Measurements from ENCODE around the gene HDAC9.

HDAC9 gene

DNA sequence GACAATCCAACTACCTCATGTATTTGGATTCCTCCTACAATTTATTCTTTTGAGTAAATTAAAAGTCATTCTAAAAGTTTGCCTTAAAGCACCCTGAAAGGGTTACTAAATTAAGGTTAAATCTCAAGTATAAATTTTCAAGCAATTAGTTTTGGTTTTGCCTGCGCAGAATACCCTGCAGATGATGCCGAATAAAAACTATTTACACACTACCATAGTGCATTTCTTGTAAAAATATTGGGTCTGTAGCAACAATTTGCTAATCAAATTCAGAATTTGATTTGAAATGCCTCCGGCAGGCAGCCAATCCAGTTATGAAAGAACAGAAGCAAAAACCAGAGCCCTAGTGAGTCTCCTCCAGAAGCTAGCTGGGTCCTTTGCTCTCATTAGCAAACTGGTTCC, 499.7 kb downstream of the HDAC9 start:
- peak; percentile 88 for TF ChIP-seq ISL1 (CRISPR knock-in tag; IDR thresholded peaks at IDR 0.05)
- TF ChIP-seq ZC3H10 (CRISPR knock-in tag; IDR thresholded peaks at IDR 0.05) = peak; percentile 70
- TF ChIP-seq, protein P1, sequence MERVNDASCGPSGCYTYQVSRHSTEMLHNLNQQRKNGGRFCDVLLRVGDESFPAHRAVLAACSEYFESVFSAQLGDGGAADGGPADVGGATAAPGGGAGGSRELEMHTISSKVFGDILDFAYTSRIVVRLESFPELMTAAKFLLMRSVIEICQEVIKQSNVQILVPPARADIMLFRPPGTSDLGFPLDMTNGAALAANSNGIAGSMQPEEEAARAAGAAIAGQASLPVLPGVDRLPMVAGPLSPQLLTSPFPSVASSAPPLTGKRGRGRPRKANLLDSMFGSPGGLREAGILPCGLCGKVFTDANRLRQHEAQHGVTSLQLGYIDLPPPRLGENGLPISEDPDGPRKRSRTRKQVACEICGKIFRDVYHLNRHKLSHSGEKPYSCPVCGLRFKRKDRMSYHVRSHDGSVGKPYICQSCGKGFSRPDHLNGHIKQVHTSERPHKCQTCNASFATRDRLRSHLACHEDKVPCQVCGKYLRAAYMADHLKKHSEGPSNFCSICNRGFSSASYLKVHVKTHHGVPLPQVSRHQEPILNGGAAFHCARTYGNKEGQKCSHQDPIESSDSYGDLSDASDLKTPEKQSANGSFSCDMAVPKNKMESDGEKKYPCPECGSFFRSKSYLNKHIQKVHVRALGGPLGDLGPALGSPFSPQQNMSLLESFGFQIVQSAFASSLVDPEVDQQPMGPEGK (CRISPR knock-in tag; IDR thresholded peaks at IDR 0.05; ENCODE audit: borderline replicate concordance) = no peak
- peak; percentile 67; the same call in 1 of the 2 replicates for TF ChIP-seq SNAI2 (CRISPR knock-in tag; IDR thresholded peaks at IDR 0.05)
- TF ChIP-seq, protein P2, sequence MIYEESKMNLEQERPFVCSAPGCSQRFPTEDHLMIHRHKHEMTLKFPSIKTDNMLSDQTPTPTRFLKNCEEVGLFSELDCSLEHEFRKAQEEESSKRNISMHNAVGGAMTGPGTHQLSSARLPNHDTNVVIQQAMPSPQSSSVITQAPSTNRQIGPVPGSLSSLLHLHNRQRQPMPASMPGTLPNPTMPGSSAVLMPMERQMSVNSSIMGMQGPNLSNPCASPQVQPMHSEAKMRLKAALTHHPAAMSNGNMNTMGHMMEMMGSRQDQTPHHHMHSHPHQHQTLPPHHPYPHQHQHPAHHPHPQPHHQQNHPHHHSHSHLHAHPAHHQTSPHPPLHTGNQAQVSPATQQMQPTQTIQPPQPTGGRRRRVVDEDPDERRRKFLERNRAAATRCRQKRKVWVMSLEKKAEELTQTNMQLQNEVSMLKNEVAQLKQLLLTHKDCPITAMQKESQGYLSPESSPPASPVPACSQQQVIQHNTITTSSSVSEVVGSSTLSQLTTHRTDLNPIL (CRISPR knock-in tag; IDR thresholded peaks at IDR 0.05; ENCODE audit: low read depth) = peak; percentile 72; the same call in 1 of the 2 replicates
- TF ChIP-seq TCF4 (CRISPR knock-in tag; IDR thresholded peaks at IDR 0.05; ENCODE audit: borderline replicate concordance) = peak; percentile 95
- TF ChIP-seq, protein P3, sequence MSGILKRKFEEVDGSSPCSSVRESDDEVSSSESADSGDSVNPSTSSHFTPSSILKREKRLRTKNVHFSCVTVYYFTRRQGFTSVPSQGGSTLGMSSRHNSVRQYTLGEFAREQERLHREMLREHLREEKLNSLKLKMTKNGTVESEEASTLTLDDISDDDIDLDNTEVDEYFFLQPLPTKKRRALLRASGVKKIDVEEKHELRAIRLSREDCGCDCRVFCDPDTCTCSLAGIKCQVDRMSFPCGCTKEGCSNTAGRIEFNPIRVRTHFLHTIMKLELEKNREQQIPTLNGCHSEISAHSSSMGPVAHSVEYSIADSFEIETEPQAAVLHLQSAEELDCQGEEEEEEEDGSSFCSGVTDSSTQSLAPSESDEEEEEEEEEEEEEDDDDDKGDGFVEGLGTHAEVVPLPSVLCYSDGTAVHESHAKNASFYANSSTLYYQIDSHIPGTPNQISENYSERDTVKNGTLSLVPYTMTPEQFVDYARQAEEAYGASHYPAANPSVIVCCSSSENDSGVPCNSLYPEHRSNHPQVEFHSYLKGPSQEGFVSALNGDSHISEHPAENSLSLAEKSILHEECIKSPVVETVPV (CRISPR knock-in tag; IDR thresholded peaks at IDR 0.05) = peak; percentile 91
- TF ChIP-seq, protein P4, sequence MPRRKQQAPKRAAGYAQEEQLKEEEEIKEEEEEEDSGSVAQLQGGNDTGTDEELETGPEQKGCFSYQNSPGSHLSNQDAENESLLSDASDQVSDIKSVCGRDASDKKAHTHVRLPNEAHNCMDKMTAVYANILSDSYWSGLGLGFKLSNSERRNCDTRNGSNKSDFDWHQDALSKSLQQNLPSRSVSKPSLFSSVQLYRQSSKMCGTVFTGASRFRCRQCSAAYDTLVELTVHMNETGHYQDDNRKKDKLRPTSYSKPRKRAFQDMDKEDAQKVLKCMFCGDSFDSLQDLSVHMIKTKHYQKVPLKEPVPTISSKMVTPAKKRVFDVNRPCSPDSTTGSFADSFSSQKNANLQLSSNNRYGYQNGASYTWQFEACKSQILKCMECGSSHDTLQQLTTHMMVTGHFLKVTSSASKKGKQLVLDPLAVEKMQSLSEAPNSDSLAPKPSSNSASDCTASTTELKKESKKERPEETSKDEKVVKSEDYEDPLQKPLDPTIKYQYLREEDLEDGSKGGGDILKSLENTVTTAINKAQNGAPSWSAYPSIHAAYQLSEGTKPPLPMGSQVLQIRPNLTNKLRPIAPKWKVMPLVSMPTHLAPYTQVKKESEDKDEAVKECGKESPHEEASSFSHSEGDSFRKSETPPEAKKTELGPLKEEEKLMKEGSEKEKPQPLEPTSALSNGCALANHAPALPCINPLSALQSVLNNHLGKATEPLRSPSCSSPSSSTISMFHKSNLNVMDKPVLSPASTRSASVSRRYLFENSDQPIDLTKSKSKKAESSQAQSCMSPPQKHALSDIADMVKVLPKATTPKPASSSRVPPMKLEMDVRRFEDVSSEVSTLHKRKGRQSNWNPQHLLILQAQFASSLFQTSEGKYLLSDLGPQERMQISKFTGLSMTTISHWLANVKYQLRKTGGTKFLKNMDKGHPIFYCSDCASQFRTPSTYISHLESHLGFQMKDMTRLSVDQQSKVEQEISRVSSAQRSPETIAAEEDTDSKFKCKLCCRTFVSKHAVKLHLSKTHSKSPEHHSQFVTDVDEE (CRISPR knock-in tag; IDR thresholded peaks at IDR 0.05) = peak; percentile 87; the same call in 1 of the 2 replicates
- 0 out of 2 replicates have a peak, but pooled peaks have one; percentile 3 for TF ChIP-seq ZNF8 (CRISPR knock-in tag; IDR thresholded peaks at IDR 0.05)
- no peak for TF ChIP-seq OSR1 (CRISPR knock-in tag; IDR thresholded peaks at IDR 0.05)
- no peak for TF ChIP-seq ARNTL (CRISPR knock-in tag; IDR thresholded peaks at IDR 0.05; ENCODE audit: borderline replicate concordance, low read depth)
- TF ChIP-seq ZNF70 (CRISPR knock-in tag; IDR thresholded peaks at IDR 0.05) = 0 out of 2 replicates have a peak, but pooled peaks have one; percentile 16
- peak; percentile 65 for ATAC-seq

DNA sequence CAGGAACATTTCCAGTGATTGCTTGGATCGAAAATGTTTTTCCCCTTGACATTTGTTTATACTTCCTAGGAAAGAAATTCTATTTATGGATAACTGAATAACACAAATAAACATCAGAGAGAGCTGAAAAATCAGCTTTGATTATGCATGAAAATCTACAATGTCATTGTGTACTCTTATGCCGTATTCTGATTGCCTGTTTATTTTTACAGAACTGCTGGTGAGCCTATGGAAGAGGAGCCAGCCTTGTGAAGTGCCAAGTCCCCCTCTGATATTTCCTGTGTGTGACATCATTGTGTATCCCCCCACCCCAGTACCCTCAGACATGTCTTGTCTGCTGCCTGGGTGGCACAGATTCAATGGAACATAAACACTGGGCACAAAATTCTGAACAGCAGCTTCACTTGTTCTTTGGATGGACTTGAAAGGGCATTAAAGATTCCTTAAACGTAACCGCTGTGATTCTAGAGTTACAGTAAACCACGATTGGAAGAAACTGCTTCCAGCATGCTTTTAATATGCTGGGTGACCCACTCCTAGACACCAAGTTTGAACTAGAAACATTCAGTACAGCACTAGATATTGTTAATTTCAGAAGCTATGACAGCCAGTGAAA, 500.4 kb downstream of the HDAC9 start:
- ATAC-seq = peak; percentile 58
- TF ChIP-seq RARB (CRISPR knock-in tag; IDR thresholded peaks at IDR 0.05) = no peak
- TF ChIP-seq, protein P4 (CRISPR knock-in tag; IDR thresholded peaks at IDR 0.05) = no peak
- no peak for TF ChIP-seq OSR1 (CRISPR knock-in tag; IDR thresholded peaks at IDR 0.05)
- no peak for TF ChIP-seq ISL1 (CRISPR knock-in tag; IDR thresholded peaks at IDR 0.05)
- TF ChIP-seq, protein P5, sequence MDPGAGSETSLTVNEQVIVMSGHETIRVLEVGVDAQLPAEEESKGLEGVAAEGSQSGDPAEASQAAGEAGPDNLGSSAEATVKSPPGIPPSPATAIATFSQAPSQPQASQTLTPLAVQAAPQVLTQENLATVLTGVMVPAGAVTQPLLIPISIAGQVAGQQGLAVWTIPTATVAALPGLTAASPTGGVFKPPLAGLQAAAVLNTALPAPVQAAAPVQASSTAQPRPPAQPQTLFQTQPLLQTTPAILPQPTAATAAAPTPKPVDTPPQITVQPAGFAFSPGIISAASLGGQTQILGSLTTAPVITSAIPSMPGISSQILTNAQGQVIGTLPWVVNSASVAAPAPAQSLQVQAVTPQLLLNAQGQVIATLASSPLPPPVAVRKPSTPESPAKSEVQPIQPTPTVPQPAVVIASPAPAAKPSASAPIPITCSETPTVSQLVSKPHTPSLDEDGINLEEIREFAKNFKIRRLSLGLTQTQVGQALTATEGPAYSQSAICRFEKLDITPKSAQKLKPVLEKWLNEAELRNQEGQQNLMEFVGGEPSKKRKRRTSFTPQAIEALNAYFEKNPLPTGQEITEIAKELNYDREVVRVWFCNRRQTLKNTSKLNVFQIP (CRISPR knock-in tag; IDR thresholded peaks at IDR 0.05; ENCODE audit: borderline replicate concordance, low read depth) = no peak
- no peak for TF ChIP-seq TCF4 (CRISPR knock-in tag; IDR thresholded peaks at IDR 0.05; ENCODE audit: borderline replicate concordance)
- no peak for TF ChIP-seq SNAI2 (CRISPR knock-in tag; IDR thresholded peaks at IDR 0.05)
- no peak for TF ChIP-seq ZFP3 (CRISPR knock-in tag; IDR thresholded peaks at IDR 0.05)
- TF ChIP-seq CSDC2 (CRISPR knock-in tag; IDR thresholded peaks at IDR 0.05) = peak; percentile 30; the same call in 1 of the 2 replicates
- TF ChIP-seq ZNF70 (CRISPR knock-in tag; IDR thresholded peaks at IDR 0.05) = 0 out of 2 replicates have a peak, but pooled peaks have one; percentile 15
- TF ChIP-seq ZC3H10 (CRISPR knock-in tag; IDR thresholded peaks at IDR 0.05) = no peak
- no peak for TF ChIP-seq ZFP30 (CRISPR knock-in tag; IDR thresholded peaks at IDR 0.05)
- no peak for TF ChIP-seq TOX (CRISPR knock-in tag; IDR thresholded peaks at IDR 0.05; ENCODE audit: borderline replicate concordance)
- TF ChIP-seq, protein P3 (CRISPR knock-in tag; IDR thresholded peaks at IDR 0.05) = no peak
- no peak for TF ChIP-seq PPARA (CRISPR knock-in tag; IDR thresholded peaks at IDR 0.05; ENCODE audit: borderline replicate concordance)
- TF ChIP-seq GLIS3 (CRISPR knock-in tag; IDR thresholded peaks at IDR 0.05) = no peak
- TF ChIP-seq ZNF8 (CRISPR knock-in tag; IDR thresholded peaks at IDR 0.05) = no peak
- TF ChIP-seq, protein P1 (CRISPR knock-in tag; IDR thresholded peaks at IDR 0.05; ENCODE audit: borderline replicate concordance) = no peak
- no peak for TF ChIP-seq ZNF565 (CRISPR knock-in tag; conservative IDR thresholded peaks at IDR 0.05; ENCODE audit: low read depth)
- TF ChIP-seq ARNTL (CRISPR knock-in tag; IDR thresholded peaks at IDR 0.05; ENCODE audit: borderline replicate concordance, low read depth) = no peak

Data from SK-N-SH treated with all-trans-retinoic acid at 6 μM for 48 hours (cell line).